ENCODE data around the gene ISY1.

DNA sequence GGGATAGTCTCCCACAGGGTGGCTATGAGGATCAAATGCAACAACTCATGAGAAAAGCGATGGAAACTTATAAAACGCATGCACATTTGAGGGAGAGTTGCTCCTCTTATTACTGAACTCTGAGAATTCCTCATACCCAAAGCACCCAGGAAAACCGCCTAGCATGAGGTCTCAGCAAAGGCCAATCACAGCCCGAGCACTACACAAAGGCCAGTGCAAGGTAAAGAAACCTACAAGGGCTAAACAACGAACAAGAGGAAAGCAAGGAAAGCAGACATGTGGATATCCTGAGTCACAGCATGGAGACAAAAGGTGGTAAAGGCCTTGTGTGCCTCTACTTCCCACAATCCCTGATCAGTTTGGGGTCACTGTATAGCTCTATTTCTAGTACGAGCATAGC lies 46.4 kb downstream of the ISY1 start:
- TF ChIP-seq EZH2 (IDR thresholded peaks at IDR 0.05) (no peak), CBX3 (IDR thresholded peaks at IDR 0.05; ENCODE audit: low read depth) (no peak), POLR2AphosphoS5 (IDR thresholded peaks at IDR 0.05; ENCODE audit: low read depth, low read length) (no peak), POLR2A (IDR thresholded peaks at IDR 0.05; ENCODE audit: borderline replicate concordance, extremely low read depth, insufficient read depth, insufficient read length) (no peak), SP1 (IDR thresholded peaks at IDR 0.05; ENCODE audit: low read depth) (no peak), EZH2phosphoT487 (IDR thresholded peaks at IDR 0.05; ENCODE audit: borderline replicate concordance) (no peak), ZFX (IDR thresholded peaks at IDR 0.05) (no peak), EGR1 (IDR thresholded peaks at IDR 0.05; ENCODE audit: low read depth) (no peak), FOSL1 (IDR thresholded peaks at IDR 0.05; ENCODE audit: low read depth) (no peak), SIN3A (IDR thresholded peaks at IDR 0.05; ENCODE audit: low read depth) (no peak)
- TF ChIP-seq, protein P1, sequence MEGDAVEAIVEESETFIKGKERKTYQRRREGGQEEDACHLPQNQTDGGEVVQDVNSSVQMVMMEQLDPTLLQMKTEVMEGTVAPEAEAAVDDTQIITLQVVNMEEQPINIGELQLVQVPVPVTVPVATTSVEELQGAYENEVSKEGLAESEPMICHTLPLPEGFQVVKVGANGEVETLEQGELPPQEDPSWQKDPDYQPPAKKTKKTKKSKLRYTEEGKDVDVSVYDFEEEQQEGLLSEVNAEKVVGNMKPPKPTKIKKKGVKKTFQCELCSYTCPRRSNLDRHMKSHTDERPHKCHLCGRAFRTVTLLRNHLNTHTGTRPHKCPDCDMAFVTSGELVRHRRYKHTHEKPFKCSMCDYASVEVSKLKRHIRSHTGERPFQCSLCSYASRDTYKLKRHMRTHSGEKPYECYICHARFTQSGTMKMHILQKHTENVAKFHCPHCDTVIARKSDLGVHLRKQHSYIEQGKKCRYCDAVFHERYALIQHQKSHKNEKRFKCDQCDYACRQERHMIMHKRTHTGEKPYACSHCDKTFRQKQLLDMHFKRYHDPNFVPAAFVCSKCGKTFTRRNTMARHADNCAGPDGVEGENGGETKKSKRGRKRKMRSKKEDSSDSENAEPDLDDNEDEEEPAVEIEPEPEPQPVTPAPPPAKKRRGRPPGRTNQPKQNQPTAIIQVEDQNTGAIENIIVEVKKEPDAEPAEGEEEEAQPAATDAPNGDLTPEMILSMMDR (IDR thresholded peaks at IDR 0.05 in 2 of 3, conservative IDR thresholded peaks at IDR 0.05 in 1 of 3; ENCODE audit: borderline replicate concordance in 1 of 3, insufficient read depth in 1 of 3, low read depth in 2 of 3, low read length in 2 of 3): no peak
- TF ChIP-seq, protein P2, sequence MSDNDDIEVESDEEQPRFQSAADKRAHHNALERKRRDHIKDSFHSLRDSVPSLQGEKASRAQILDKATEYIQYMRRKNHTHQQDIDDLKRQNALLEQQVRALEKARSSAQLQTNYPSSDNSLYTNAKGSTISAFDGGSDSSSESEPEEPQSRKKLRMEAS (IDR thresholded peaks at IDR 0.05): no peak
- TF ChIP-seq, protein P3, sequence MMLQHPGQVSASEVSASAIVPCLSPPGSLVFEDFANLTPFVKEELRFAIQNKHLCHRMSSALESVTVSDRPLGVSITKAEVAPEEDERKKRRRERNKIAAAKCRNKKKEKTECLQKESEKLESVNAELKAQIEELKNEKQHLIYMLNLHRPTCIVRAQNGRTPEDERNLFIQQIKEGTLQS (IDR thresholded peaks at IDR 0.05): no peak

Data from HCT116 (cell line).